HG03159 (cell line): ENCODE measurements around the gene DGAT2.
"Not testable (repeated sequence)": the region's sequence is repeated elsewhere in the genome, so short reads cannot be mapped to it uniquely, and the experiment has no call there.

Source experiments
- ATAC-seq: cut with Tn5 transposase; IDR thresholded peaks from one replicate; pipeline ENCODE4 v1.9.1; 2021; ENCODE audit warnings: mild to moderate bottlenecking, moderate library complexity; ENCODE audit not compliant: unreplicated experiment

DGAT2 gene

GRCh38 chr11:75768112-75768908 lies at the start of gene DGAT2:
Gene DGAT2, plus strand, starts transcription at chr11:75768778. Its CDS starts 214 bp downstream, at chr11:75768992.
- ATAC-seq, result peak; percentile 79

- no peak for ATAC-seq
These were observed 49.0 kb upstream of the DGAT2 start for GRCh38 chr11:75719340-75720239.

GRCh38 chr11:75720639-75721038 lies 47.9 kb upstream of the DGAT2 start:
- ATAC-seq, result no peak

GRCh38 chr11:75721852-75722668 lies 46.5 kb upstream of the DGAT2 start:
- ATAC-seq, result no peak

- no peak for ATAC-seq
These were observed 45.9 kb upstream of the DGAT2 start for GRCh38 chr11:75722669-75723042.

- ATAC-seq, result no peak
These were observed 42.8 kb upstream of the DGAT2 start for GRCh38 chr11:75725547-75726320.

- no peak for ATAC-seq
These were observed 39.6 kb upstream of the DGAT2 start for GRCh38 chr11:75728992-75729391.

GRCh38 chr11:75731095-75731494 lies 37.5 kb upstream of the DGAT2 start:
- ATAC-seq, result no peak

GRCh38 chr11:75733071-75733430 lies 35.5 kb upstream of the DGAT2 start:
- no peak for ATAC-seq

- ATAC-seq, result no peak
These were observed 35.0 kb upstream of the DGAT2 start for GRCh38 chr11:75733431-75734107.

GRCh38 chr11:75734491-75735180 lies 33.9 kb upstream of the DGAT2 start:
- no peak for ATAC-seq

- ATAC-seq, result no peak
These were observed 33.3 kb upstream of the DGAT2 start for GRCh38 chr11:75735181-75735845.

GRCh38 chr11:75737314-75737713 lies 31.3 kb upstream of the DGAT2 start:
- no peak for ATAC-seq

GRCh38 chr11:75740681-75741080 lies 27.9 kb upstream of the DGAT2 start:
- no peak for ATAC-seq

- not testable (repeated sequence) for ATAC-seq
These were observed 25.4 kb upstream of the DGAT2 start for GRCh38 chr11:75743159-75743558.

GRCh38 chr11:75743711-75744563 lies 24.6 kb upstream of the DGAT2 start:
- no peak for ATAC-seq

GRCh38 chr11:75745807-75746206 lies 22.8 kb upstream of the DGAT2 start:
- no peak for ATAC-seq
